HG02759 (cell line): ENCODE results near the gene UCKL1.
A peak's percentile ranks its signal among the peaks of the same experiment; 100 is the strongest.
"Not testable (repeated sequence)": the region's sequence is repeated elsewhere in the genome, so short reads cannot be mapped to it uniquely, and the experiment has no call there.

Experiments
- ATAC-seq: cut with Tn5 transposase; IDR thresholded peaks from one replicate; pipeline ENCODE4 v1.9.1; 2021; ENCODE audit warnings: mild to moderate bottlenecking, moderate library complexity; ENCODE audit not compliant: unreplicated experiment

The UCKL1 gene

DNA sequence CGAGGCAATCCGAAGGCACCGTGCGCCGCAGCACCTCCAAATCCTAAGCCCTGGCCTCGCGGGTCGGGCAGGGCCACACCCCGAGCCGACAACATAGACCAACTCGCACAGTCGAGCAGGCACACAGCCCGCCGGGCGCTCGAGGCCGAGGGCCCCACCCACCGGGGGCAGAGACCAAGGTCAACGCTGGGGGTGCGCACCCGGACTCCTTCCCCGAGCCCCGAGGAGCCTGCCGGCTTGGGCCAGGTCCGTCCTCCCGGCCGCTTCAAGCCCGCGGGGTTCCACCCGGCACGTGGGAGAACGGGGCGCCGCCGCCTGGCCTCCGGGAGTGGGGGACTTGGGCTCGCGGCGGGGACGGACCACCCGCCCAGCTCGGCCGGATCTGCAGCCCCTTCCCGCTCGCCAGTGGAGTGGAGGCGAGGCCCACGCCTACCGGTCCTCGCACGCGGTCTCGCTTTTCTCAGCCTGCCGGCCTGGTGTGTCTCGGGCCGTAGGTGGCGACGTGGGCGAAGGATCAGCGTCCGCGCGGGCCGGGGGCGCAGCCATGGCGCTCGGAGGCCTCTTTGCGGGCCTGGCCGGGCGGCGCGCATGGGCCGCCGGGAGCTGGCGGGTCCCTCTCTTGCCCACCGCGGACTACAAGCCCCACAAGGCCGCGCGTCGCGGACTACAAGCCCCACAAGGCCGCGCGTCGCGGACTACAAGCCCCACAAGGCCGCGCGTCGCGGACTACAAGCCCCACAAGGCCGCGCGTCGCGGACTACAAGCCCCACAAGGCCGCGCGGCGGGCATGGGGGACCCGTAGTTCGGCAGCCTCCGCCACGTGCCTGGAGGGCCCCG is at the start of gene UCKL1:
Gene UCKL1 (minus strand): TSS at position 590 of the 837 bp plus-strand sequence. CDS start 44 bp downstream, at position 546.
- ATAC-seq = peak; percentile 78

DNA sequence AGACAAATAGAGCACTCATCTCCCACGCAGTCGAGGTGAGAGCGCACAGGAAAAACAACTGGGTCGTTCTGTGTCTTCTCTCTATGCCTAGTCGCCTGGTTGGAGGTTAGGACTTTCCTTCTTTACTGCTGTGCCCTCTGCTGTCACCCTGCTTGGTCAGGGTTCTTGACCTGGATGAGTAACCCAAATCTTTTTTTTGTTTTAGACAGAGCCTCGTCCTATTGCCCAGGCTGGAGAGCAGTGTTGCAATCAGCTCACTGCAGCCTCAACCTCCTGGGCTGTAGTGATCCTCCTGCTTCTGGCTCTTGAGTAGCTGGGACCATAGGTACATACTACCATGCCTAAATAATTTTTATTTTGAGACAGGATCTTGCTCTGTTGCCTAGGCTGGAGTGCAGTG is 49.2 kb upstream of the UCKL1 start:
- no peak for ATAC-seq

DNA sequence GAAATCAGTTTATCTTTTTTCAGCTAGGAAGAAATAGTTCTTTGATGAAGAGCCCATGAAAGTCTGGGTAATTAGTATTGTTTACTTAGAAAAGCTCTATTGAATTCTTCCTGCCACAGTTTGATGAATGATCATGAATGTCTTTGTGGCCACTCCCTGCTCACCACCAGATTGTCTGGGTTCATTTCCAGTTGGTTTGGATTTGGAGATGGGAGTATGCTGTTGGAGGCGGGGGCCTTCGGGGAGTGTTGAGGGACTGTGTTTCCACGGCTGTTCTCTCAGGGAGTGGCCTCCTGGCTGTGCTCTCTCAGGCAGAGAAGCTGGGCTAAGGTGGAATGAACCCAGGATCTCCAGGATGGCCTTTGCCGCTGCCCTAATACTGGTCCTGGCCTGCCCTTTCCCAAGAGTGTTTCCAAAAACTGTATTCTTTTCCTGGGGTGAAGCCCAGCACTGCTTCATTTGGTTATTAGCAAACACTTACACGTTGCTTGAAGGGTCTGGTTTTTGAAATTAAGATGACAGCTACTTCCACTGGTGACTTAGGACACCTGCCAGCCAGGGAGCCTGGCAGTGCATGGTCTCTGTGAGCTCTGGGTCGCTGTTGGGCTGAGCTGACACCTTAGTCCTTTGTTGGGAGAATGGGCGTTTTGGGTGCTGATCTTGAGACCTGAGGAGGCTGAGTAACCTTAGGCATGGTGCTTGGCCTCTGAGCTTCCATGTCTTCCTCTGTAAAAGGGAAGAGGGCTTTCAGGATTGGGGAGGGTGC is 47.9 kb upstream of the UCKL1 start:
- ATAC-seq = no peak

DNA sequence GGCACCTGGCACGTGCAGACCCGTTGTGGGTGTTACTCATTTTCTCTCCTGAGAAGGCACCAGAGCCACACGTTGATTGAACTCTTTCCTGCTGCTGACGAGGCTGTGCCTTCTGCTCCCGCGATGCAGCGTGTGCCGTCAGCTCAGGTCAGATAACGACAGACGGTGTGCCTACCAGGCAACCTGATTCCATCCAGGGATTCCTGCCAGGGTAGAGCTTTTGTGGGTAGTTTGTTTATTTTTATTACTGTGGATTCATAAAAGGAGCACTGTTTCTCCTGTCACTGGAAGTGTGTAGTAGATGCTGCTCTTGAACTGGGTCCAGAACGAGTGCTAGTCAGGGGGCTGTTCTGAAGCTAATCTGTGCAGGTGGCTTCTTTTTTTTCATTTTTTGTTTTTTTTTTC is 45.4 kb upstream of the UCKL1 start:
- ATAC-seq = no peak

DNA sequence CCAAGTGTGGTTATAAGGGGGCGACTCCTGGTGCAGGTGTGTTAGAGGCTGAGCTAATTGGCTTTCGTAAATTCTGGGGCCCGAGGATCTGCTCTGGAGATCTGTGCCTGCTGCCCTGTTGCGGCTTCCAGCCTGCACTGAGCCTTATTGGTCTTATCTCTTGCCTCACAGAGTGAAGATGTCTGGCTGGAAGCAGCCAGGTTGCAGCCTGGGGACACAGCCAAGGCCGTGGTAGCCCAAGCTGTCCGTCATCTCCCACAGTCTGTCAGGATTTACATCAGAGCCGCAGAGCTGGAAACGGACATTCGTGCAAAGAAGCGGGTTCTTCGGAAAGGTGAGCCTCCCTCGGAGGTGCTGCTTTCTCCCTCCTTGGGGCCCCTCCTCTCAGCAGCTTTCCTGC is 44.7 kb upstream of the UCKL1 start:
- no peak for ATAC-seq

- no peak for ATAC-seq
Measured at GRCh38 chr20:63982937-63983336, 26.7 kb upstream of the UCKL1 start.

DNA sequence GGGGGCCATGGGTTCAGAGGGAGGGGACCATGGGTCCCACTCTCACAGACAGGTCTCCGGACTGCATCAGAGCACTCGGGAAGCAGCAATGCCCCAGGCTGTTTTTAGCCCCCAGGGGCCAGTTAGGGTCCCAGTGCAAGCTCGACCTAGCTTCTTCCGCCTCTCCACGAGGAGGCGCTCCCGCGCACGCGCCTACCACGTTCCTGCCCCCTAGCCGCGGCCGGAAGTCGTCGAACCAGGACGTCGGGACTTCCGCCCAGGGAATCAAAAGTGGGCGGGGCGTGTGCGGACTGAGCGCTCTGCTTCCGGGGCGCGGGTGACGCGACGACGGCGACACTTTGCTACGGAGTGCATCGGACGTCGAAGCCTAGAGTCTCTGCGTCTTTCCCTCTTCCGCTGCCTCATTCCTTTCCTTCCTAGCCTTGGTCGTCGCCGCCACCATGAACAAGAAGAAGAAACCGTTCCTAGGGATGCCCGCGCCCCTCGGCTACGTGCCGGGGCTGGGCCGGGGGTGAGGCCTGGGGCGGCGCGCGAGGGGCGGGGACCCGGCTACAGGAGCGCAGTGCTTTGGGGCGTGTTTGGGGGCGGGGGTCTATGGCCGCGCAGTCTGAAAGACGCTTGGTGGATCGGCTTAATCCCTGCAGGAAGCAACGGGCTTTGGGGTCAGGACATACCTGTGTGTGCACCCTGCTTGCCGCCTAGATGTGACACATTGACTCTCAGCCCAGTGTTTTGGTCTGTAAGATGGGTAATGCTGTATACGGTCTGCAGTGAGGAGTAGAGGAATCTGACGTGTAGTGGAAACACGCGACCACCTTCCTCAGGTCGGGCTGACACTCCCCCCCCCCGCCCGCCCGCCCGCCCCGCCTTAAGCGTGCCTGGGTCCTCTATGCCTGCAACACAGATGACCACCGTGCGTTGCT is 24.9 kb upstream of the UCKL1 start, which contains the start of gene PRPF6:
Gene PRPF6 (plus strand): TSS at position 327 of the 923 bp plus-strand sequence. CDS start 114 bp downstream, at position 441.
- peak; percentile 61 for ATAC-seq

GRCh38 chr20:63980317-63980805 is 24.1 kb upstream of the UCKL1 start:
- peak; percentile 7 for ATAC-seq

GRCh38 chr20:63979557-63980316 is 23.5 kb upstream of the UCKL1 start, which contains the start of gene SAMD10:
Gene SAMD10 (minus strand): TSS chr20:63979642. CDS start chr20:63979467, 175 bp downstream.
- ATAC-seq = peak; percentile 39

DNA sequence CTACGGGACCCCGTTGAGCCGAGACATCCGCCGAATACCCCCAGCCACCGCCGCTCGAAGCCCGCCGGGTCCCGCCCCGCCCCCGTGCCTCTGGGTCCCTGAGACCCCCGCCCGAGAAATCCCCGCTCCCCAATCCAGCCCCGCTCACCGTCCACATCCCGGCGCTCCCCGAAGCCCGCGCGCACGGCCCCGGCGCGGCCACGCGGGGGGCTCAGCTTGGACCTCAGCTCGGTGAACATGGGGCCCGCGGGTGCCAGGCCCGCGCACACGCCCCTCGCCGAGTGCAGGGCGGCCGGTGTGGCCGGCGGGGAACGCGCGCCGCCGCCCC is 23.0 kb upstream of the UCKL1 start:
- ATAC-seq = no peak

DNA sequence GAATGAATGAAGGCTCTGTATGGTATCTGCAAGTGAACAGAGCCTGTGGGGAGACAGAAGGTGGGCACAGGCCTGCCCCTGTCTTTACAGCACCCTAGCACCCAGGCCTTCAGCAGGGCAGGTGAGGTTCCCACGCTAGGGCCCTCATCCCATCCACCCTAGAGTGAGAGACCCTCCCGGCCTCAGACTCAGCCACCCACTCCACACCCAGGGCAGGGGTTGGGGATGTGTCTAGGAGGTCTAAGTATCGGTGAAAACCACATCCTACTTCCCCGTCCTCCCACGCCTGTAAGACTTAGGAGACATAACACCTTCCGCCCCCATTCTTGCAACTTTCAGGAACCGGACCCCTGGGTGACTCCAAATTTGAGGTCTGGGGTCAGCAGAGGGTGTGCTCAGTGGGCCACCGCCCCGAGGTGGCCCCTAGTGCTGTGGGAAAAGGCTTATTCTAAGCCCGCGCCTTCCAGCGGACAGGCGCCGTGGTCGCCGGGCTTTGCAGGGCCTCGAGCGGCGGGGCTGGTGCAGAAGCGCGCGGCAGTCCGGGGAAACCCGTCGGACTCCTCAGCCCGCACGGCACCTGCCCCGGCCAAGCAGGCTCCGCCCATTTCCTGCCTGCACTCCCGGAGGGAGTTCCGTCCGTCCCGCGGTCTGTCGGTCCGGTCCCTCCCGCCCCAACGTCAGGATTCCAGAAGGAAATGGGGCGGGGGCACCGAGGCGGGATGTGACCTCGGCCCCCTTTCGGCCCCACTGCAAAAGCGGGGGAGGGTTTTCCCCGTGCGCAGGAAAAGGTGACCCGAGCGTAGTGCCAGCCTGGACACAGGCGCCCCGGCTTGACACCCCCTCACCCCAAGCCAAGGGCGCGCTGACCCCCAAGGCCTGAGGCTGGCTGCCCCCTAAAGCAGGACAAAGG is 22.4 kb upstream of the UCKL1 start:
- ATAC-seq = peak; percentile 38

DNA sequence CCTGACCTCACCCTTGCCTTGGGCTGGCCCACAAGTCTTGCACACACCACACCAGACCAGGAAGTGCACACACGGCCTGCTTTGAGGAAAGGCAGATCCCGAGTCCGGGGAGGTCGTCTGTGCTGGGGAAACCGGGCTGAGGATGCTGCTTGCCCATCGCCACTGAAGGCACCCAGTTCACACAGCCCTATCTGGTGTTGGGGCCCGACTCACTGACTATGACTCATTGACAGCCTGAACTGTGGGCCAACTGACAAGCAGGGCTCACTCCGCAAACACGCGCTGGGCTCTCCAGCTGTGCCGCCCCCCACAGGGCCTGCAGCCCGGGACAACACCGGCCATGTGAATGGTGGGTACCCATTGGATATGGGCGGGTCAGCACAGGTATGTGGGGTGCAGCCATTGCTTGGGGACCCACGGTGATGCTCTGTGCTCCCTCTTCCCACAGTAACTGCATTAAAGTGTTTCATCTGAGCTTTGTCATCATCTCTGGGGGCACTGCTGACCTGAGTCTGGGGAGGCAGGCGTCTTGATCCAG is 21.6 kb upstream of the UCKL1 start:
- ATAC-seq = no peak

DNA sequence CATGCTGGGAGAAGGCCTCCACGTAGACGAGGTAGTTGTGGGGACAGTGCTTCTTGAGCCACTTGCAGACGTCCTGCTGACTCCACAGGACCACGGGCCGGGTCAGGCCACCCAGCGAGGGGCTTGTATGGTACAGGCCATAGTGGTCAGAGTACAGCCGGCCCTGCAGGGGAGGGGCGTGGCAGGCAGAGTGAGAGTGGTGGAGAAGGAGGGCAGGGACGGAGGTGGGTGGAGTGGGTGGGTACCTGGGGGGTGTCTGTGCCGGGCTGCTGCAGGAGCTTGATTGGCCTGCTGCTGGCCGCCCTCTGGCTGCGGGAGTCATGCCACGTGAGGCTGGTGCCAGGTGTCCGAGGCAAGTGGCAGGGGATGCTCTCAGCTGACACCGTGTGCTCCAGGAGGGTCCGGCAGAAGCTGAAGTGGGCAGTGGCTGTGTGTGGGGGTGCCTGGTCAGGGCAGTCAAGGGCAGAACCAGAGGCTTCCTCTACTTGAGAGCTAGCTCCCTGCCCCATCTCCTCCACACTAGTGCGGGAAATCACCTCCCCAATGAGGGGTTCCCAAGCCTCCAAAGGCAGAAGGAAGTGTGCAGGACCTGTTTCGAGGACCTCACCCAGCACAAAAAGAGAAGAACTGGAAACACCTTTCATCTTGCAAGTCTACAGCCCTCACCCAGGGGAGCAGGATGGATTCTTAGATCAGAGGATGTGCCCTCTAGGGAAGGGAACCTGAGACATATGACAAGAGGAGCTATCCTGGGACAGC is 20.9 kb upstream of the UCKL1 start:
- ATAC-seq = no peak

- not testable (repeated sequence) for ATAC-seq
Measured at GRCh38 chr20:63976511-63976910, 20.3 kb upstream of the UCKL1 start.

- ATAC-seq = no peak
Measured at GRCh38 chr20:63974402-63975200, 18.4 kb upstream of the UCKL1 start.

GRCh38 chr20:63973636-63974401 is 17.6 kb upstream of the UCKL1 start:
- no peak for ATAC-seq

- no peak for ATAC-seq
Measured at GRCh38 chr20:63973160-63973479, 16.9 kb upstream of the UCKL1 start.
